Esophagus squamous epithelium (tissue), 4 donors: ENCODE measurements around the gene SEMA4F.

ENCODE experiments used
- POLR2A ChIP-seq, 4 donors: fragments of 450-650 bp; IDR thresholded peaks; one replicate each; pipeline ENCODE4 v1.6.1; 2017; ENCODE audit warnings: antibody characterized with exemption in 4 of 4, mild to moderate bottlenecking in 4 of 4, moderate library complexity in 3 of 4
- TF ChIP-seq, protein P1 (sequence below), 6 experiments: fragments of 450-650 bp in 4 of 6; fragments of 200-600 bp in 2 of 6; sonication (generic) in 2 of 6; IDR thresholded peaks; one replicate each; pipeline ENCODE4 v1.5.1; 2016 to 2019; ENCODE audit warnings: antibody characterized with exemption in 6 of 6, mild to moderate bottlenecking in 4 of 6, moderate library complexity in 4 of 6

DNA sequence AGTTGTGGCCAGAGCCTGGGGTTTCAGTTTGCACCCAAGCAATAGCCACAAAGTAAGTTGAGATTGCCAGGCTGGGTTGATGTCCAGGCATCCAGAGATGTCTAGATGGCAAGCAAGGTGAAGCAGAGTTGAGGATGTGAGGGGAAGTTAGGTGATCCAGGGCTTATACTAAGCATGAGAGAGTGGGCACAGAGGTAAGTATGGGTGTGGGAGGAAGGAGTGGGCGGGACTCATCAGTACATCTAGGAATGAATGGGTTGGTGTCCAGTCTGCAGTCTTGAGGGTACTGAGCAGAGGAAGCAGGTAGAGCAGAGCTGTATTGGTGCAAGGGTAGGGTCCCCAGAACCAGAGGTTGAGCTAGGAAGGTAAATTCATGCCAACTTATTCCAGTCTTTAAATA lies 1.5 kb downstream of the SEMA4F start:
- TF ChIP-seq, protein P1, sequence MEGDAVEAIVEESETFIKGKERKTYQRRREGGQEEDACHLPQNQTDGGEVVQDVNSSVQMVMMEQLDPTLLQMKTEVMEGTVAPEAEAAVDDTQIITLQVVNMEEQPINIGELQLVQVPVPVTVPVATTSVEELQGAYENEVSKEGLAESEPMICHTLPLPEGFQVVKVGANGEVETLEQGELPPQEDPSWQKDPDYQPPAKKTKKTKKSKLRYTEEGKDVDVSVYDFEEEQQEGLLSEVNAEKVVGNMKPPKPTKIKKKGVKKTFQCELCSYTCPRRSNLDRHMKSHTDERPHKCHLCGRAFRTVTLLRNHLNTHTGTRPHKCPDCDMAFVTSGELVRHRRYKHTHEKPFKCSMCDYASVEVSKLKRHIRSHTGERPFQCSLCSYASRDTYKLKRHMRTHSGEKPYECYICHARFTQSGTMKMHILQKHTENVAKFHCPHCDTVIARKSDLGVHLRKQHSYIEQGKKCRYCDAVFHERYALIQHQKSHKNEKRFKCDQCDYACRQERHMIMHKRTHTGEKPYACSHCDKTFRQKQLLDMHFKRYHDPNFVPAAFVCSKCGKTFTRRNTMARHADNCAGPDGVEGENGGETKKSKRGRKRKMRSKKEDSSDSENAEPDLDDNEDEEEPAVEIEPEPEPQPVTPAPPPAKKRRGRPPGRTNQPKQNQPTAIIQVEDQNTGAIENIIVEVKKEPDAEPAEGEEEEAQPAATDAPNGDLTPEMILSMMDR (IDR thresholded peaks at IDR 0.05) = no peak
- TF ChIP-seq POLR2A (IDR thresholded peaks at IDR 0.05) = no peak
